NCI-H524 treated with DMSO at 0.1 percent for 48 hours (cell line): Measurements from ENCODE around the gene PRG2.

Experiments
- DNase-seq: peaks from one replicate; lab custom pipeline; 2025; lab: John Stamatoyannopoulos, UW

The PRG2 gene, protein sequence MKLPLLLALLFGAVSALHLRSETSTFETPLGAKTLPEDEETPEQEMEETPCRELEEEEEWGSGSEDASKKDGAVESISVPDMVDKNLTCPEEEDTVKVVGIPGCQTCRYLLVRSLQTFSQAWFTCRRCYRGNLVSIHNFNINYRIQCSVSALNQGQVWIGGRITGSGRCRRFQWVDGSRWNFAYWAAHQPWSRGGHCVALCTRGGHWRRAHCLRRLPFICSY

DNA sequence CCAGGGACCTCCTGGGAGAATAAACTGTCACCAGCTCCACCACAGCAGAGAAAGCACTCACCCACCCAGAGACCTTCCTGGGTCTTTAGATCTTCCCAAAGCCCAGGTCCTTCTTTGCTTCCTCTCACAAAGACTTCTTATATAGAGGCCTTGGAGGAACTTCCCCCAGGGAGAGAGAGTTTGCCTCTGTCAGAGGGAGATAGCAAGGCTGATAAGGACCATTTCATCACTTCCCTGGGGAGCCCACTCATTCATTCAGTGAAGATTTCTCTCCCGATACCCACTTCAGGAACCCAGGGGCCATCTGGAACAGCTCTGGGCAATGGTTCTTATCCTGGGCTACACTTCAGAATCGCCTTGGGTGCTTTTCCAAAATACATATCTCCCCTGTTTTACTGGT lies at the start of gene PRG2:
TSS of gene PRG2 (minus strand) at position 116 of the 400 bp plus-strand sequence. CDS start 706 bp downstream, outside the sequence.
- no peak for DNase-seq

DNA sequence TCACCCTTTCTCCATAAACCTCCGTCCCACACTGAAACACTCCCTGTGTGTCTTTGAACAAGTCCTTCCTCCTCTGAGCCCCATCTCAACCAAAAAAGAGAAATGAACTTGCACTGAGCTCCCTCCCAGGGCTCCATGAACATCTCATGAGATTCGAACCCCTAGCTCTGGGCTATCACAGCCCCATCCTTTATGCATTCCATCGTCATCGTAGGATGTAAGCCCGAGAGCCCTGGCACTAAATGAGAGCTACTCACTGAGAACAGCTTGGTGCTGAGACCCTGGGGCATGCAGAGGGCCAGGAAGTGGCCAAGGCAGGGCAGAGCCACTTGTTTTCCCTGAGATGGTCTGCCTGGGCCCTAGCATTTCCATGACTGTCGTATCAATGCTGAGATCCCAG lies 49.3 kb upstream of the PRG2 start:
- no peak for DNase-seq

DNA sequence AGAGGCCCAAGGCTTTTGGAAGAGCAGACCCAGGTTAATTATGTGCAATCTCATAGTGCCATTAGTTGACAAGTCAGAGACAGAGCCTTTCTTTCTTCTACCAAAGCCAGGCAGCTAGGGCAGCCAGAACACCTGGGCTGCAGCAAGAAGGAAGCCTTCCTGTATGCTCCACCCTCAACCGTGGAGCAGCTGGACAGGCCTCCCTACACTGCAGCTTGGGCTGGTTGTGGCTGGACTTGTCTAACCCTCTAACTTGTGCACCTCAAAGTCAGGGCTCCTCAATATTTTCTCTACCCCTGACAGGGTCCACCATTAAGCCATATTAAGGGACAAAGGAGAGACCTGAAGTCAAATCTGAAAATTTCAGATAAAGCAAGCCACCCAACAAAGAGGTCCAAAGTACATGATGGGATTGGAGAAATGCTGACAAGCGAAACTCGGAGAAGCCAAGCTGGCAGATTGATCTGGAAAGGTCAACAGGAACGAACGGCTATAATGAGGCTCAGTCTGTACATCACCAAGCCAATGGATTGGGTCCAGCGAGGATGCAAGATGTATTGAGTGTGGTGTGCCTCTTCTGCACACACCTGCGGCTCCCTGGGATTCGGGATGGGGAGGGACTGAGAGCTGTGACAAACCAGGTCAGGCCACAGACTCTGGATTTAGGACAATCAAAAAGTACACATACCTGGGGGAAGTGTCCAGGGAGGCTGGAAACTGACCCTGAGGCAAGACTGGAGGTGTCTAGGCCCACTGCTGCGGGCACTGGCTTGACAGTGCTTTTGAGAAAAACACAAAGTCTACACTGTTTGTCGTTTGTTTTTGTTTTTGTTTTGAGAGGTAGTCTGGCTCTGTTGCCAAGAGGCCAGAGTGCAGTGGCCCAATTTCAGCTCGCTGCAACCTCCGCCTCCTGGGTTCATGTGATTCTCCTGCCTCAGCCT lies 48.2 kb upstream of the PRG2 start:
- DNase-seq: no peak

DNA sequence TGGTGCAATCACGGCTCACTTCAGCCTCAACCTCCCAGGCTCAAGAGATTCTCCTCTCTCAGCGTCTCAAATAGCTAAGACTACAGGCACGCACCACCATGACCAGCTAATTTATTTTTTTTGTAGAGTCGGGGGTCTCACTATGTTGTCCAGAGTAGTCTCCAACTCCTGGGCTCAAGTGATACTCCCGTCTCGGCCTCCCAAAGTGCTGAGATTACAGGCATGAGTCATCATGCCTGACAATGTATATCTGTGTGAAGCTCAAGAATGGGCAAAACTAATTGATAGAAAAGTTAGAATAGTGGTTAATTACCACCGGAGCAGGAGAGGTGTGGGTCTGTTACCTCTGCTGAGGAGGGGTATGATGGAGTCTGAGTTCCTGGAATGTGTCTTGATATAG lies 45.6 kb upstream of the PRG2 start:
- no peak for DNase-seq

DNA sequence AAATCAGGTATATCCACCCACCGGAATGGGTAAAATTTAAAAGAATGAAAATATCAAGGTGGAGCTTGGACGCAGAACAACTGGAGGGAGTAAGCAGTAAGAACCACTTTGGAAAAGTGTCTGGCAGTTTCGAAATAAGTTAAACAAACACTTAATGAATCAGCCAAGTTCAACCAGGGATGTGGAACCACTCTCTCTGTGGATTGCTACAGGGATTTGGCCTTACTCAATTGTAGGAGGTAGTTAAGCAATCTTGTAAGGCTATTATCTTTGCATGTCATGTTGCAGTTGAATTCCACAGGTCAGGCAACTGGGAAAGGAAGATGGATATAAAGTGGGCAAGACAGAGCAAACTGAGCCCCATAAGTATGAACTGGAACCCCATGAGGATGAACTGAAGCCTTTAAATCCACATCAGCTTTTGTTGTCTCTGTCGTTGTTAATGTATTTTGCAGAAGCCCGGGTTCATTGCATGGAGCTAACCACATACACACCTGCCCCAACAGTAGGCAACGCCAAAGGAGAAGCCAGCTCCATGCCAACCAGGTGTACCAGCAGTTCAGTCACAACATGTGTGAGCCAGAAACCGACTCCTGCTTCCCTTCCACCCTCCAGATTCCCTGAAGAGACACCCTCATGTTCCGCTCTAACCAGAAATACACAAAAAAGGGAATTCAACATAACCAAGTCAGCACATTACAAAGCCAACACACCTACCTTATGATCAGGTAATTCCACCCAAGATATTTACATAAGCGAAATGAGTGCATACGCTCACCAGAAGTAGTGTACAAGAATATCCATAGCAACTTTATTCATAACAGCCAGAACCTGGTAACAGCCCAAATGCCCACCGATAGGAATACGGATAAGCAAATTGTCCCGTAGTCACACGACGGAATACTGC lies 44.4 kb upstream of the PRG2 start:
- DNase-seq: no peak

DNA sequence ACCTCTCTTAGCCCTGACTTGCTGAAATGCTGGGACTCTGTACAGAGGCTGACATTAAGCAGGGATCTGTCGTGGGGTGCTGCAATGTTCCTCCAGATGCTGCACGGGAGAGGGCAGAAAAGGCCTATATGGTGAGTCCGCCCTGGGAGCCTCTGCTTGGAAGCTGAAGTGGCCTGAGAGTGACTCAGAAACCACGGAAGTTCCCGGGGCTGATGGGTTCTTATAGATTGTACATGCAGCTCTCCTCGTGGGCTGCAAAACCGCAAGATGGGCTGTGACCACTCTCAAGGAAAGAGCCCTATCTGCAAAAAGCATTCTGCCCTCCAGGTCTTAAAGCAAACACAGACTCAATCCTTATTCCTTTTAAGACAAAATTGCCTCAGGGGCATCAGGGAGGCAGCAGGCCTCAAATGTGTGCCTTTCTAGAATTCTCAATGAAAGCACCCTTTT lies 42.3 kb upstream of the PRG2 start:
- DNase-seq: no peak

DNA sequence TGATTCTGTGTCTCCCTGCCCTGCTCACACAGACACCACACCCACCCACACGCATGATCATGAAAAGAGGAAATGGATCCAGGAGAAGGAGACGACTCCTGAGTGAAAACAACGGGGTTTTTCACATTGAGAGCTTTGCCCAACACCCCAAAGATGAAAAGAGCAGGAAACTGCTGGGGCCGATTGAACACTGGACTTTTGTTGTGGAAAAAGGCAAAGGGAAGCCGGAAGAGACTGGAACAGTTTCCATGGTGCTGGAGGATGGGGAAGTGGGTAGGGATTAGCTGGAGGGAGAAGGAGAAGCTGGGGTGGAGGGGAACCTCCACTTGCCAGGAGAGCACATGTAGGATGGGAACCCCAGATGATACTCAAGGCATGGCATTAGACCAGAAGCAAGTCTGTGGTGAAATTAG lies 41.7 kb upstream of the PRG2 start:
- no peak for DNase-seq

DNA sequence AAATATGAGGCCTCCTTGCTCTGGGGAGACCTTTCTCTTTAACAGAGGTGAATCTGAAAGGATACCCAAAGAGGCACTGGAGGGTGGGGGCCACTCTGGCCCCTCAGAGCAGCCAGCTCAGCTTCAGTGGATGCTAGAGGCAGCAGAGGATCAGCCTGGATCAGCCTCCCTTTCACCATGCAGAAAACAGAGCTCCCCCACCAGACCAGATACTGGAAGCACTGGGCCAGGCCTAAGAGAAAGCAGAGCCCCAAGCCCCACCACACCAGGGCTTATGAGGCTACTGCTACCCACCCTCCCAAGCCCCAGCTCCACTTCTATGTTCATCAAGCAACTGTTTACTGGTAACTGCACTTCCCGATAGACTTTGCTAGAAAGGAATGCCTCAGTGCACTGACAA lies 40.5 kb upstream of the PRG2 start:
- no peak for DNase-seq

DNA sequence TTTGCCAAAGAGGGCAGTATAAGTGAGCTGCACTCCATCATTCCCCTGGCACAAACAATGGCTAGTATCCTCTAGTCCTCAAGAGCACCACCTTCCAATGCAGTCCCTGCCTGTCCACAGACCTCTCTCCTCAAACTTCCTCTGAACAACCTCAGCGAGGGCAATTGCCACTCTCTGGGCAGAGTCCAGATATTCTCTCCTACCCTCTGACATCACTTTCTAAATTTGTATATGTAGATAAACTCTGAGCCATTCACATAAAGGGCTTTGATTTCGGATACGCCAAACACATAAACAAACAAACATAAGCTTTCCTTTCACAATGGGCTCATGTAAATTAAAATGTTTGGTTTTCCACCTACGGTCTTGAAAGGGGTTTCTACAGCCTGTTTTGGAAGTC lies 39.5 kb upstream of the PRG2 start:
- DNase-seq: no peak

DNA sequence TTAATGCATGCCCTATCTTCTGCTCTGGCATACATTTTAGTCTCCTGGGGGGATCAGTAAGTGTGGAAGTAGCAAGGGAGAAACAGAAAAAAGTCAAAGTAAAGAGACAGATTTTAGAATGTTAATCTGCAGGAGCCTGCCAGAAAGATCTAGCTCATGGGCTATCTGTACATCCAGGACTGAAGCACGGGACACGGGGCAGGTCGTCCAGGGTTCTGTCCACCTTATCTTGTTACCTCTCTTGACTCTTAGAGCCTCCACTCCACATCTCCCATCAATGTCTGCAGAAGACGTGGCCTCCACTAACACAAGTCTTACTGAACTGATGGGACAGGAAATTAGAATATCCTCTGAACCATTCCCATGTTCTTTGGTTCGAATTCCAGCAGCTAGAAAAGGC lies 38.2 kb upstream of the PRG2 start:
- no peak for DNase-seq

DNA sequence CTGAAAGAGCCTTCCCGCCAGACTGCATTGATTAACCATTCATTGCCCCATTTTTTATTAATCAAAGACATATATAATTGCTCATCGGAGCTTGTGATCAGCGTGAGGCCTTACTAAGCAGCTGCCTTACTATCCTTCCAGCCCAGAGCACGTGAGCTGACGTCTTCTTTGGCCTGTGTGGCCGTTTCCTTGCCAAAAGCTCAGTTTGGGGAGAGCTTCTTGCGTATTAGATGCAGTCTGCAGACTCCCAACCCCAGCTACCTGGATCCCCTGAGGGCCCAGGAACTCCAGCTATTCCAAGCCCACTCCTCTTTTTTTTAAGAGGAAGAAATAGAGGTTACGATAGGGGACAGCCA lies 37.3 kb upstream of the PRG2 start:
- DNase-seq: no peak

DNA sequence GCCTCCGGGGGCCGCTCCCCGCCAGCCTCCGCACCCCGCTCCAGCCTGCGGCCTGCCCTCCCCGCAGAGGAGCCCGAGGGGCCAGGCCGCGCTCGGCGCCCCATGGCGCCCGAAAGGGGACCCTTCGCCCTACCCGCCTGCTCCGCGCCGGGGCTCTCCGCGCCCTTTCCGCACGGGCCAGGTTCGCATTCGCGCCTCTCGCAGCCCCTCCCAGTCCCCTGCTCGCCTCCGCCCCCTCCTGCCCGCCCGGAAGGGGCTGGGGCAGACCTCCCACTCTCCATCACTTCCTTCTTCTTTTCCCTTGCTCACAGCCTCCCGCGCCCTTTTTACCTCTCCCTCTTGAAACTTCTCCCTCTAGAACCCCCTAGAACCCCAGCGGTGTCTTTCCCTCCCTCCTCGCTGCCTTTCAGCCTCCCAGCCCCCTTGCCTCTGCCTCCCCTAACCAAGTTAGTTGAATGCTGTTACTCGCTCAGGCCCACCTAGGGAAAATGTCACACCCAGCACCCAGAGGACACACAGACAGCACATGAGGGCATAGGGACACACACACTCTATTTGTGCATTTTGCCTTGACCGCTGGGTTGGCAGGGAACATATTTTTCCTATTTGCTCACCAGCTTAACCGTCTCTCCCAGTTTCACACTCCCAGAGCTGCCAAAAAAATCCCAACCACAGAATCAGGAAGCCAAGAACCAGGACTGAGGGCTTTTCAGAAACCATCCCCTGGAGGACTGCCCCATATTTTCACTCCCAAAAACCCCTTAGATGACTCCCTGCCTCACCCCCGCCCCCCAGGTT lies 36.7 kb upstream of the PRG2 start, which contains the start of gene SLC43A3:
TSS of gene SLC43A3 (minus strand) at position 193 of the 798 bp plus-strand sequence. CDS start 949 bp downstream, outside the sequence.
- no peak for DNase-seq

DNA sequence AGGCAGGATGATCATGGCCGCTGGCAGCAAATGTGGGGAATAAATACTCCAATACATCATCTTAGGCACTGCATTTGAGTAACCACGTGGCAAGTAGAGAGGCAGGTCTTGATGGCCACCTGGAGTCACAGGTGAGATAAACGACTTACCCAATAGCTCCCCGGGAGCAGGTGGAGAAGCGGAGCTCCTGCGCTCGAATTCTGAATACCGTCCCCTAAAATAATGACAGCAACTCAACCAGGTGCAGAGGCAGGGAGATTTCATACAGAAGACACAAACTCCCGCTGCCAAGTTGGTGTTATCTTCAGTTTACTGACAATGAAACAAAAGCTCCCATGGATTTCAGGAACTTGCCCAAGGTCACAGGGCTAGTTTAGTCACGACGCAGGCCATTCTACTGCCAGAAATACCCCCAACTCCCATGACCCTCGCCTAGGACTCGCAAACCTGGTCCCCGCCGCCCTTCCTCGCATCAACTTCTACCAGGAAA lies 36.0 kb upstream of the PRG2 start:
- no peak for DNase-seq

DNA sequence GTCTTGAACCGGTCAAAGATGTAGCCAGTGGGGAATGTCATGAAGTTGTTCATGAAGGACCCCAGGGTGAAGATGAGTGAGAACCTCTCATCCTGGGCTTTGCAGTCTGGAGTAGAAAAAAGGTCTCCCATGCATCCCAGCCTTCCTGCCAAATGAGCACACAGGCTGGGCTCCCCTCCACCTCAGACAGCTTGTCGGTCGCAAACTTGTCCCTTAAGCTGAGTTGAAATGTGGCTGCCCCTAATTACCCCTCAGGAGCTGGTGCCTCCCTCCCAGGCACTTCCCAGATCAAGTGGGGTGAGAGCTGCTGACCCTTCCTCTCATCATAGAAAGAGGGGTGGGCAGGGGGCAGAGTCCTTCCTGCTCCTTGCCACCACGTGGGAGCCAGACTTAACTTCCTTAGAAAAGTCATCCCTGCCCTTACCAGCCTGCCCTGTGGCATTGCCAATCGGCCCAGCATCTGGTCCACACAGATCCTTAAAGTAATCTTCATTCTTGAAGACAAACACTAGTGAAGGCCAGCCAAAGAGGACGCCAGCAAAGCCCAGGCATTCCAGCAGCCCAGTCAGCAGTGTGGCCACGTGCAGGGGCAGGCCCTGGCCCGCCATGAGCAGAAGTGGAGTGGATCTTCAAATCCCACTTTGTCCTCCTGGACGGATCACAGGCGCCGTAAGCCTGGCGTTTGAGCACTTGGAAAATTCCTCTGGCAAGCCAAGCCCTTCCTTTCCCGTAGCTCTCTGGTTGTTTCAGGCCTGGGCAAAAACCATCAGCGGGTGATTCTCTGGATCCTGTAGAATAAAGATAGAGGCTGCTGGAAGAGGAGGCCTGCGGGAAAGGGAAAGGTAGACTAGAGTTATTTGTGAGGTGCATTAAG lies 35.4 kb upstream of the PRG2 start:
- no peak for DNase-seq

DNA sequence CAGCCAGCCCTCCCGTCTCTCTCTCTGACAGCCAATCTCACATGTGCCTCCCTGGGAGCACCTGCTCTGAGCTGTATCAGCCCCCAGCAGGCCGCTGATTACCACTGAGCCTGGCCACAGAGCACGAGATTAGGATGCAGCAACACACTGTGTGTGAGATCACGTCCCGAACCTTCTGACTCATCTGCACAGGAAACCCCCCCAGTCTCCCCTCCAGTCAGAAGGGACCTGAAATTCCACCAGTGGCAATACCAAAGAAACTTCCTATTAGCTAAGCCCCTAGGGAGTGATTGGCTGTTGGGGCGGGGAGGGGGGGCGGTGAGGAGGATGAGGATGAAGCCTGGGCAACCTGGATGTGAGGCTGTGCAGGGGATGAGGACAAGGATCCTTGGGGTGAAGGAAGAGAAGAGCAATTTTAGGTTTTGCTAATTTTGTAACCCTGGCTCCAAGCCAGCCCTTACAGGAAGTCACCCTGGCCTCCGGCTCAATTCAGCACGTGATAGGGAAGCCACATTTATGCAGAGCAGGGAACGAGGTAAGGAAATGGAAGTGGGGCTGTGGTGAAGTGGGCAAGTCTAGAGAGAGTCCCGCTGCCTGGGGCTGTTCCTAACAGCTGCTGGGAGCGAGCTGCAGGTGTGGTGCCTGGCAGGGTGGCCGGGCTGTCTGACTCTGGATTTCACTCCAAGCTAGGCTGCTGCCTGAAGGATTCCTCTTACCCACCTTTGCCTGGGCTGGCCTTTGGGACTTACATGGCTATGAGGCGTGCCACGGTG lies 34.5 kb upstream of the PRG2 start:
- DNase-seq: no peak

DNA sequence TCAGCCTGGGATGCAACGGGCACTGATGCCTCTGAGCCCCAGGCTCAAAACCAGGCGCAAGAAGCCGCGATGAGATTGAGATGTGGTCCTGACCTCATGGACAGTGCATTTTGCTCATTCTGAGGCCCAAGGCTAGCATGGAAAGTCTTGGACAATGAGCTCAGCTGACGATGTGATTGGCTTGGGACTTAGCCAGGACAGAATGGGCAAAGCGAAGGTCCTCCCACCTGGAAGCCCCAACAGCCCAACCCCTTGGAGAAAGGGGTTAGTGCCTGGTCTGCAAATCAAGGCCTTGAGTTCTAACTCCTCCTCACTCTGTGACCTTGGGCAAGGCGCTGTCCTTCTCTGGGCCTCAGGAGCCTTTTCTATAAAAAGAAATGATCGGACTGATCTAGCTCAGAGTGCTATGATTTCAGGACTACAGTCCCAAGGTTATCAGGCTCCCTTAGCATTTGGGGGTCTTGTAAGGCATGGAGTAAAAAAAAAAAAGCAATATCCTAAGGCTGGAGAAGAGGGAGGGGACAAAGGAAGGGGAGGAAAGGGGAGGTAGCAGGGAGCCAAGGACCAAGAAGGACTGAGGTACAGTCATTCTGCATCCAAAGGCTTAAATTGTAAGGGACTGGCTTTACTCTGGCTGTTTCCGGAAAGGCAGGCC lies 33.8 kb upstream of the PRG2 start:
- DNase-seq: no peak

DNA sequence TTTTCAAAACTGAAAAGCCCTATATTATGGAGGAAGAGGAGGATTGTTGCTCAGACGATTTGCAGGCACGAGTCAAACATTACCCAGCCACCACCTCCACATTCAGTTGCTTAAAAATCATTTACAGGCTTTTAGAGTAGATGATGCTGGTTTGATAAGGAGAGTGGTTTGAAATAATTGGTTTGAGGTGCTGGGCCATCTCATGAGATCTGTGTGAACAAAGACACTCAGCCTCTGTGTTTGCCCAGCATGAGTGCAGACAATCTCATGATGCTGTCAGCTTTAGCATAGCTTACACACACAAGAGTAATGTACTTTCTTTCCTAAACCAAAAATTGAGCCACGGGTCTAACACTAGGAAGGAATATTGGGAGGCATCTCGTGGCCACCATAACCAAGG lies 32.2 kb upstream of the PRG2 start:
- DNase-seq: no peak

DNA sequence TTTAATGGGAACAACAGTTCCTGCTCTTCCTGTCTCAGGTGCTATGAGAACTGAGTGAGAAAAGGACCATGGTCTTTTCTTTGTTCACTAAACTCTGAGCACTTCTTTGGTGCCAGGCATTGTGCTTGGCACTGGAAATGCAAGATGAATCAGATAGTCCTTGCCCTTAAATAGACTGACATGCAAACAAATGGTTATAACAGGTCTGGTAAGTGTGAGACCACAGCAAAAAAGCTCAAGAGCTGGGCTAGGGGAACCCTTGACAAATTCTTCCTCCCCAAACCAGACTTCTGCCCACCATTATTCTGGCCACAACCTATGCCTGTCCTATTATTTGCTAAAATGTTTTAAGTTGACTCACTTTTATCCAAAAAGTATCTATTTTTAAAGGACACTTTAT lies 31.4 kb upstream of the PRG2 start:
- no peak for DNase-seq

DNA sequence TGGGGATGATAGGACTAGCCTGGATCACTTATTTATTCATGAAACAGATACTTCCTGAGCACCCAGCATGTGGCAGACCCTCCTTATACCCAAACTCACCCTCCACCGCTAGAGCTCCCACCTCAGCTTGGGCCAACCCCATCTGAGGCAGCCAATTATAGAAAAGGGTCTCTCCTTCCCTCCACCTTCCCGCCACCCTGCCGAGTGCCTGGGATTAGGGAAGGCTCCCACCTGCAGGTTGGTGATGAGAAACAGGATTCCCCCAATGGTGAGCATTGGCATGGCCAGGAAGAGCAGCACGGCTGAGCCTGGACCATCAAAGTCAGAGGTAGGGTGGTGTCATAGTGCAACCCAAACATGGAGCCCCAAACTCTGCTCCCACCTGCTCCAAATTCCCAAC lies 30.6 kb upstream of the PRG2 start:
- DNase-seq: no peak
